ENCODE measurements around the gene PLCB3.

The PLCB3 gene

DNA sequence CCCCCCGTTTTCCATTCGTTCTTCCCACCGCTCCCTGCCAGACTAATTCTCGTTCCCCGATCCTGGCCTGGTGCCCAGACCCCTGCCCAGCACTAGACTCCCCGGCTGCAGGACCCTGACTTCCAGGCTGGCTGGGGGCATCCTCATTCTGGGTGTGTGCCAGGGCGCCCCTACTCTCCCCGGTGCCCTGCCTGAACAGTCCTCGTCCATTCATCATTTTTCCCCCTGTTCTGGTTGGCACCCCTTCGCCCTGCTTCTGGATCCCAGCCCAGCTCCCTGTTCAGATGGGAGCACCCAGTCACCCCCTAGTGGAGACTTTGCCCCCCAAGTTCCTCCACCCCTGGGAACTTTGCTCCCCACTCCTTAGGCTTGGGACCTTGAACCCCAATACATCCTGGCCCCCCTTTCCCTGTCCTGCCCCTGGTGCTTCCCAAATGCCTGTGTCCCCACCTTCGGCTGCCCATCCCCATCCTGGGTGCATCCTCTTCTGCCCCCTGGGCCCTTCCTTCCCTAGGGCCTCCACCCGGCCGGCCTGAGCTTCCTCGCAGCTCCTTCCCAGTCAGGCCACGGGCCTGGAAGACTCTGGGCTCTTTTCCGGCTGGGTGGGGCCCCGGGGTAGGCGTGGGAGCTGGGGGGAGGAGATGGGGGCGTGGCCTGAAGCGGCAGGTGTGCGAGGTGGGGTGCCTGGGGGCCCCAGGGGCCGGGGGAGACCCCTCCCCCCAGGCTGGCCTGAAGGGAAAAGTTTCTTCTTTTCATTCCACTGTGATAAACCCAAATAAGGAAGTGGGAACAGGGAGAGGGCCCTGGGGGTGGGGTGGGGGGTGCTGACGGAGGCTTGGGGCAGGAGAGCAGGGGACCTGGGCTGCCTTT lies 908 bp downstream of the PLCB3 start:
- DNase-seq = no peak

DNA sequence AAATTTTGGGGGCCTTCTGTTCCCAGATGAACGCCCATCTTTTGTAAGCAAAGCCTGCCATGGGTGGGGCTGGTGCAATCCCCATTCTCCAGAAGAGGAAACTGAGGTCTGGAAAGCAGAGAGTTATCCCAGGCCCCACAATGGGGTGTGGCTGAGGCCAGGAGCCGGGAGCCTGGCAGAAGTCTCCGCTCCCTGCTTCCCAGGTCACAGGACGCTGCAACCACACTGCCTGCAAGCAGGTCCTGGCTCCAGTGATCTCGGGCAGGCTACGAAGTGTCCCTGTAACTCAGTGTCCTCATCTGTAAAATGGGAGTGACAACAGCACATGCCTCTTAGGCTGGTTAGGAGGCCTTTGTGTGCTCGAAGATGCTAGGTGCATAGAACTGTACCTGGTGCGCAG lies 1.7 kb downstream of the PLCB3 start:
- DNase-seq = no peak

DNA sequence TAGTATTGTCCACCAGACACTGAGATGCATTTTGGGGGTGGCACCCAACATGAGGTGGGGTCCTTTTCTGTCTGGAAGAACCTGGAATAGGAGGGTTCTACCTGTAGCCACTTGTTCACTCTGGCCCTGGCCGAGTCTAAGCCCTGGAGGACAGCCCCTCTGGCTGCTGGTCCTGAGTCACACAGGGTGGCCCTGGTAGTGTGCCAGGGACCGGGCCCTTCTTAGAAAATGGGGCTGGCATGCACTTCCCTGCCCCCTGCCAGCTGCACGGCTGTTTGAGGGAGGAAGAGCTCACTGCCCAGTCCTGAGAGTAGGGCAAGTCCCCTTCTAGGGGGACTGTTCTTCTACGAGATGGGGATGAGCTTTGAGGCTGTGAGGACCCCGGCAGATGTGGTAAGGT lies 2.2 kb downstream of the PLCB3 start:
- DNase-seq = no peak

DNA sequence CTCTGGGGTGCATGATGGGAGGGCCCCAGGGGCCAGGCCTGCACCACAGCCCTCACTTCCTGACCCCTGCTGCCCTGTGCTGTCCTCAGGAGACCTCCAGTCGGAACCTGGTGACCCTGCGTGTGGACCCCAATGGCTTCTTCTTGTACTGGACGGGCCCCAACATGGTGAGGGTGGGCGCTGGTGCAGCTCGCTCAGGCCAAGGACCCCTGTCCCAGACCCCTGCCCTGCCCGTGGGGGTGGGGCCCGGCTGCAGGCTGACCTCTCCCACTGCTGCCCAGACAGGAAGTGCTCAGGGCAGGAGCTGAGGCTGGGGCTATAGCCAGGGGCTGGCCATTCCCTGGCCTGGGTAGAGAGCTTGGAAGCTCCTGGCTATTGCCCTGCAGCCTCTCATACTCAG lies 3.0 kb downstream of the PLCB3 start:
- DNase-seq = no peak

DNA sequence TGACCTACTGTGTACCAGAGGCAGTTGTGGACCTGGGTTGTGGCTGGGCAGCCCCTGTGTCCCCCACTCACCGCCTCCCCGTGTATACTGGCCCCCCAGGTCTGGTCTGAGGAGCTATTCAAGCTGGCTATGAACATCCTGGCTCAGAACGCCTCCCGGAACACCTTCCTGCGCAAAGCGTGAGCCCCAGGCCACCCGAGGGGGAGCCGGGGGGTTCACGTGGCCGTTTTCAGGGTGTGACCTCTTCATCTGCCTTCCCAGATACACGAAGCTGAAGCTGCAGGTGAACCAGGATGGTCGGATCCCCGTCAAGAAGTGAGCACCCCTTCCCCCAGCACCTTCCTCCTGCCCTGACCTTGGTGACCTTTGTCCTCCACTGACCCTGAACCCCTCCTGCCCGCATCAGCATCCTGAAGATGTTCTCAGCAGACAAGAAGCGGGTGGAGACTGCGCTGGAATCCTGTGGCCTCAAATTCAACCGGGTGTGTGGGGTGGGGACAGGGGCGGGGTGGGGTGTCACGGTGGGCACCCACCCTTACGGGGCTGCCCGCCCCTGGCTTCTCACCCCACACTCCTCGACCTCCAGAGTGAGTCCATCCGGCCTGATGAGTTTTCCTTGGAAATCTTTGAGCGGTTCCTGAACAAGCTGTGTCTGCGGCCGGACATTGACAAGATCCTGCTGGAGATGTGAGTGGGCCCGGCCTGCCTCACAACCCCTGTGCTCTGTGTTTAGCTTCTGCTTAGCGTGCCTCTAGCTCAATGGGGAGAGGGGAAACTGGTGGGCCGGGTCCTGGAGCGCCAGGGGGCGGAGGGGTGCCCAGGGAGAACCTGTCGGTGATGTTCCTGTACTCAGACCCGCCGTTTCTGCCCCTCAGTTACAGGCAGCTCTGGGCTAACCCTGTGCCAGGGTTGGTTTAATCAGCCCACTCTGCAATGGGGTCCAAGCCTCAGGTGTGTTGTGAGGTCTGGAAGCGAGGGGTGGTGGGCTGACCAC lies 4.1 kb downstream of the PLCB3 start:
- no peak for DNase-seq

DNA sequence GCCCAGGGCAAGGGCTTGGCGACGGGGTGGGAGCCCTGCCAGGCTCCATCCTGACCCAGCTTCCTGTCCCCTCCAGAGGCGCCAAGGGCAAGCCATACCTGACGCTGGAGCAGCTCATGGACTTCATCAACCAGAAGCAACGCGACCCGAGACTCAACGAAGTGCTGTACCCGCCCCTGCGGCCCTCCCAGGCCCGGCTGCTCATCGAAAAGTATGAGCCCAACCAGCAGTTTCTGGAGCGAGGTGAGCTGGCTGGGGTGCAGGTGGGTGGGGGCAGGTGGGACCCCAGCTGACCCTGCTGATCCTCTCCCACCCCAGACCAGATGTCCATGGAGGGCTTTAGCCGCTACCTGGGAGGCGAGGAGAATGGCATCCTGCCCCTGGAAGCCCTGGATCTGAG lies 5.0 kb downstream of the PLCB3 start:
- DNase-seq = no peak

DNA sequence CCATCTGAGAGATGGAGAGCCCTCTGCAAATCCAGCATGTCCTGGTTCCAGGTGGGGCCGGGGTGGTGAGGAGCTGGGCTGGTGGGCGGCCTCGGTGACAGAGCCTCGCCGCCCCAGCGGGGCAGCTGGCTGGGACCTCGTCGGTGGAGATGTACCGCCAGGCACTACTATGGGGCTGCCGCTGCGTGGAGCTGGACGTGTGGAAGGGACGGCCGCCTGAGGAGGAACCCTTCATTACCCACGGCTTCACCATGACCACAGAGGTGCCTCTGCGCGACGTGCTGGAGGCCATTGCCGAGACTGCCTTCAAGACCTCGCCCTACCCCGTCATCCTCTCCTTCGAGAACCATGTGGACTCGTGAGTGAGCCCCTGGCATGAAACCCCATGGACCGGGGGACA lies 7.0 kb downstream of the PLCB3 start:
- no peak for DNase-seq

DNA sequence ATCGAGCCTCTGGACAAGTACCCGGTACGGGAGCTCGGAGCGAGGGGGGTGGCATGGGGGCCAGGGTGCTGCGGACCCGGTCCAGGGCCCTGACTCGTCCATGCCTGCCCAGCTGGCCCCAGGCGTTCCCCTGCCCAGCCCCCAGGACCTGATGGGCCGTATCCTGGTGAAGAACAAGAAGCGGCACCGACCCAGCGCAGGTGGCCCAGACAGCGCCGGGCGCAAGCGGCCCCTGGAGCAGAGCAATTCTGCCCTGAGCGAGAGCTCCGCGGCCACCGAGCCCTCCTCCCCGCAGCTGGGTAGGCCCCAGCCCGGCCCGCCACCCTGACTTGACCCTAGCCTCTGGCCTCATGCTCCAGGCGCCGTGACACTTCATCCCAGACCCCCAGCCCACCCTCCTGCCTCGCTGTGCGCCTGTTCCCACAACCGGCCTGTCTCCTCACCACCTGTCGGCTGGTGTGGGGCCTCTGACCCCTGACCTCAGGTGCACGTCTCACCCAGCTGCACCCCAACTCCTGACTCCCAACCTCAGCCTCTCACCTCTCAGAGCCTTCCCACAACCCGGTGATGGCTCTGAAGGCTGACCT lies 7.7 kb downstream of the PLCB3 start:
- no peak for DNase-seq

DNA sequence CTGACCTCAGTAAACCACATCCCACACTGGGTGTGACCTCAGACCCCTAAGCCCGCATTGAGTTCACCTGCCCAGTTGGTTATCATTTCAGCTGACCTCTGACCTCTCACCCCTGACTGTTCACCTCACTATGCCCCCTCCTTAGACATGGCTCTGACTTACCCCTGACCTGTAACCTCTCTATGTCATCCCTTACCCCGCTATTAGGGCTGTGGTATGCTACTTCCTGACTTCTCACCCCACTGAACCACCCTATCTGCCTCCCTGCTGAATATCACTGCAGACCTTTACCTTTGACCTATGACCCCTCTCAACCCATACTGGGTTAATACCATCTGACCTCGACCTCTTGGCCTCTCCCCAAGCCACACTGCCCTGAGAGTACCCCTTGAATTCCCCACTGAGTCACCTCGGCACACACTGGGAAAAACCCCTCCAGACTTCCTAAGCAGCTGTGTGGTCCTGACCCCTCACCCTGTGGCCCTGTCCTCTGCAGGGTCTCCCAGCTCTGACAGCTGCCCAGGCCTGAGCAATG lies 8.3 kb downstream of the PLCB3 start:
- no peak for DNase-seq

DNA sequence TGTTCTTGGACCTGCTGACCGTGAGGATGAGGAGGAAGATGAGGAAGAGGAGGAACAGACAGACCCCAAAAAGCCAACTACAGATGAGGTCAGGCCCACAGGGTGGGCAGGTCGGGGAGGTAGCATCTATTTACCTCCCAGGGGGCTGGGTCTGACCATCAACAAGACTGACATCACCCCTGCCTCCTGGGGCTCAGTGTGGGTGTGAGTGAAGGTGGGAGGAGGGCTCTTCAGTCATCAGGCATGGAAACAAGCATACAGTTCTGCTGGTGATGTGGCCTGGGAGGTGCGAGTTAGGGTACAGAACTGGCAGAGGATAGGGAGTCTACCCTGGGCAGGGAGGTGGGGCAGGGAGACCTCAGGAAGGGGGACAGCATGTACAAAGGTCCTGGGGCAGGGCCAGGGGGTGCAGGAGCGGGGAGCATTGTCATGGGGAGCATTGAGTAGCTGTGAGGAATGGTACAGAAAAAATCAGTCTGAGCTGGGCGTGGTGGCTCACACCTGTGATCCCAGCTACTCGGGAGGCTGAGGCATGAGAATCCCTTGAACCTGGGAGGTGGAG lies 8.9 kb downstream of the PLCB3 start:
- no peak for DNase-seq

DNA sequence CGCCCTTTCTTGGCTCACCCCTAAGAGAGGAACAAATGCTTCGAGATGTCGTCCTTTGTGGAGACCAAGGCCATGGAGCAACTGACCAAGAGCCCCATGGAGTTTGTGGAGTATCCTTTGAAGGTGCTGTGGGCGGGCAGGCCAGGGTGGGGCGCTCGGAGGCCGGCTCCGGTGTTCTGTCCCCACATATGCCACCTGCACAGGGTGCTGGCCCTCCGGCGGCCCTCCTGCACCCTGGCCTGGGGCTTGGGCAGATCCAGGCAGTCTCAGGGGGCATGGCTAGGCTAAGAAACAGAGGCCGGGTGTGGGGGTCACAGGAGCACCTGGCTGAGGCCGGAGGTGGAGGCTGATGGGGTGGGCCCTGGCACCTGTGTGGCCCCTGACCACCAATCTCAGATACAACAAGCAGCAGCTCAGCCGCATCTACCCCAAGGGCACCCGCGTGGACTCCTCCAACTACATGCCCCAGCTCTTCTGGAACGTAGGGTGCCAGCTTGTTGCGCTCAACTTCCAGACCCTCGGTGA lies 10.3 kb downstream of the PLCB3 start:
- no peak for DNase-seq

DNA sequence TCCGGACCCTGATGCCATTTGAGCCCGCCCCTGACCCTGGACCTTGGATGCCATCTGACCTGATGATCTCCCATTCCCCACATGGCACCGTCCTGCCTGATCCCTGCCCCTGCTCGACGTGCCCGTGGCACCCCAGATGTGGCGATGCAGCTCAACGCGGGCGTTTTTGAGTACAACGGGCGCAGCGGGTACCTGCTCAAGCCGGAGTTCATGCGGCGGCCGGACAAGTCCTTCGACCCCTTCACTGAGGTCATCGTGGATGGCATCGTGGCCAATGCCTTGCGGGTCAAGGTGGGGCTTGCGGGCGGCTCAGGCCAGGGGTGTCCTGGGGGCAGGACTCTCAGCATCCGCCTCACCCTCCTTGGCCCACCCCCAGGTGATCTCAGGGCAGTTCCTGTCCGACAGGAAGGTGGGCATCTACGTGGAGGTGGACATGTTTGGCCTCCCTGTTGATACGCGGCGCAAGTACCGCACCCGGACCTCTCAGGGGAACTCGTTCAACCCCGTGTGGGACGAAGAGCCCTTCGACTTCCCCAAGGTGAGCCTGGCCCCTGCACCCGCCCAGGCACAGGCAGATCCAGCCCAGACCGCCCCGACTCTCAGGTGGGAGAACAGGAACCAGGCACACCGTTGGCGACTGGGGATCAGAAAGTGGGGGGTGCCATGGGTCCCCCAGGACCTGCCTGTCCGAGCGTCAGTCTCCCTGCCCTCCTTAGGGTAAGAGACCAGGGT lies 11.1 kb downstream of the PLCB3 start:
- DNase-seq = no peak

DNA sequence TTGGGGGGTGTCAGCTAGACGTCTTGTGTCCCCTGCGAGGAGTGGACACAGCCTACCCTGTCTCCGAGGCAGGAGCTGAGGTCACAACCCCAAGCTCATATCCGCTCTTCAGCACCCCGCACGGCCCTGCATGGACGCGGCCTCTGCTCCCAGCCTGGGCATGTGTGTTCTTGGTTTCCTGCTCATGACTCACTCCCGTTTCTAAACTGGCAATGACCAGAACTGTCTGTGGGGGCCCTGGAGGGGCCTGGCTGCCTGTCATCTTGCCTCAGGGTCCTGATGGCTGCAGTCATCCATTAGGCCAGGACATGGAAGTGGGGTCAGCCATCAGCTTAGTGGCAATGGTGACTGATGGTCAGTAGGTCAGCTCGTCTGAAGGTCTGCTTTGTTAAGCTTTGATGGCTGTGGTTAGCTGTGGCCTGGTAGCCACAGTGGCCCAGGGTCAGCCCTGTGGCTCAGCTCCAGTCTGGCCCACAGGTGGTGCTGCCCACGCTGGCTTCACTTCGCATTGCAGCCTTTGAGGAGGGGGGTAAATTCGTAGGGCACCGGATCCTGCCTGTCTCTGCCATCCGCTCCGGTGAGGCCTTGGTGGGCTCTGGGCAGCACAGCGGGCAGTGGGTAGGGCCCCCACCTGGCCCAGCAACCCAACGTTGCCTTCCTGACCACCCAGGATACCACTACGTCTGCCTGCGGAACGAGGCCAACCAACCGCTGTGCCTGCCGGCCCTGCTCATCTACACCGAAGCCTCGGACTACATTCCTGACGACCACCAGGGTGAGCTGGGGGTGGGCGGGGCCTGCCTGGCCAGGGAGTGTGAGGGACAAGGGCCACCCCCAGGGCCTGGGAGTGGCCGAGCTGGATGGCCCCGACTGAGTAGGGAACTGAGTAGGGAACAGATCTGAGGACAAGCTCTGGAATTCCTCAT lies 12.0 kb downstream of the PLCB3 start:
- DNase-seq = no peak

DNA sequence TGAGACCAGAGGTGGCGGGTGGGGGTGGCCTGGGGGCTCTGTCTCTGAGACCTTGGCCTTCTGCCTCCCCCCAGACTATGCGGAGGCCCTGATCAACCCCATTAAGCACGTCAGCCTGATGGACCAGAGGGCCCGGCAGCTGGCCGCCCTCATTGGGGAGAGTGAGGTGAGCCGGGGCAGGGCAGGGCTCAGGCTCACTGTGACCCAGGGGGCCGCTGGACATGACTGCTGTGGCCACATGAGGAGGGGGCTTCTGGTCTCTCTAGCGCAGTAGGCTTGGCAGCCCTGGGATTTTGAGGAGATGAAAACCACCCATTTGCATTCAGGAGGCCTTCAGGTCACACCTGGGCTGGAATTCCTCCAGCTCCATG lies 12.6 kb downstream of the PLCB3 start:
- no peak for DNase-seq

DNA sequence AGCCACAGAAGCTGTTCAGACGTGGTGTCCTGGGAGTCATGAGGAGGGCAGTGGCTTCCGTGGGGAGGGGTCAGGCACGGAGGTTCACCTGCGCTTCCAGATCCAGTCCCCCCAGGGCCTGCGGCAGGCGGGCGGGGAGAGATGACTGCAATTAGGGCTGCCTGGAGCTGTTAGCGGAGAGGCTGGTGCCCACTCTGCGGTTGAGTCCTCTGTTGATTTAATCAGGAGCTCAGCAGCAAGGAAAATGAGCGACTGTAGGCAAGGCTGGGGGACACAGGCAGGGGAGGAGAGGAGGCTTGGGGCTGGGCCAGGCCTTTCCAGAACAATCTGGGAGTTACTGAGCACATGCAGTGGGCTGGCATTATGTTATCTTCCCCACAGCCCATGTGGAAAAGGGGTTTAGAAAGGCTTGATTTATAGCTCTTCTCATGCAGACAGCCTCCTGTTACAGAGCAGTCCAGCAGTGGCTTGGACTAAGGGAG lies 13.1 kb downstream of the PLCB3 start:
- DNase-seq = no peak

DNA sequence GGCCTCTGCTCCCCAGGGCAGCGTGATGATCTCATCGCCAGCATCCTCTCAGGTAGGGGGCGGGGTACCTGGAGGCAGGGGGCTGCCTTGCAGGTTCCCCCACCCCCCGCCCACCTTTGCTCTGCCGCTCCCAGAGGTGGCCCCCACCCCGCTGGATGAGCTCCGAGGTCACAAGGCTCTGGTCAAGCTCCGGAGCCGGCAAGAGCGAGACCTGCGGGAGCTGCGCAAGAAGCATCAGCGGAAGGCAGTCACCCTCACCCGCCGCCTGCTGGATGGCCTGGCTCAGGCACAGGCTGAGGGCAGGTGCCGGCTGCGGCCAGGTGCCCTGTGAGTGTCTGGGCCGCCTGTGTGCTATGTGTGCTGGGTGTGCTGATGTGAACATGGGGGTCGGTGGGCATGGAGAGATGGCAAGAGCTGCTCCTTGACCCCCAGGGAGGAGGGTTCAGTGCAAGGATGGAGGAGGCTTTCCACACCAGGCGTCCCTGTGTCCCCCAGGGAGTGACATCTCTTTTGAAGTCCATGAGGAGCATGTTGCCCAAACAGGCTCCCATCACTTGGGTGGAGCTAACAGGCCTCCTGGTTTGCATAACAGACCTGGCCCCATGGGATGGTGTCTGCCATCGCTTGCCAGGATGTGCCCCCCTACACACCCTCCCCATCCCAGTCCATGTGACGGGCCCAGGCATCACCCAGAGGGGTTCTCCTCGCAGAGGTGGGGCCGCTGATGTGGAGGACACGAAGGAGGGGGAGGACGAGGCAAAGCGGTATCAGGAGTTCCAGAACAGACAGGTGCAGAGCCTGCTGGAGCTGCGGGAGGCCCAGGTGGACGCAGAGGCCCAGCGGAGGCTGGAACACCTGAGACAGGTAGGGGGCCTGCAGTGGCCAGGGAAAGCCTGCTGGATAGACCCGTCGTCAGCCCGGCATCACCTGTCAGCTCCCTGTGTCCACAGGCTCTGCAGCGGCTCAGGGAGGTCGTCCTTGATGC lies 14.1 kb downstream of the PLCB3 start:
- DNase-seq = no peak

DNA sequence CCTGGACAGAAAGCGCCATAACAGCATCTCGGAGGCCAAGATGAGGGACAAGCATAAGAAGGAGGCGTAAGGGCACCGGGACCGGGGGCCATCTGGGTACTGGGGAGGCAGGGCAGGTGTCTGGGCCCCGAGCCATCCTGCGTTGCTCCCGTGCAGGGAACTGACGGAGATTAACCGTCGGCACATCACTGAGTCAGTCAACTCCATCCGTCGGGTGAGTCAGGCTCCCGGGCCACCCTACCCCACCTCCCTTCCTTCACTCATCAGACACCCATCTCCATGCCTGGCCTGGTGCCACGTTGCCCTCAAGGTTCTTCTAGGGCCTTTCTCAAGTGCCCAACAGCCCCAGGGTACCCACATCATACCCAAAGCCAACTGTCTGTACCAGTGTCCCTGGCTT lies 15.0 kb downstream of the PLCB3 start:
- no peak for DNase-seq

DNA sequence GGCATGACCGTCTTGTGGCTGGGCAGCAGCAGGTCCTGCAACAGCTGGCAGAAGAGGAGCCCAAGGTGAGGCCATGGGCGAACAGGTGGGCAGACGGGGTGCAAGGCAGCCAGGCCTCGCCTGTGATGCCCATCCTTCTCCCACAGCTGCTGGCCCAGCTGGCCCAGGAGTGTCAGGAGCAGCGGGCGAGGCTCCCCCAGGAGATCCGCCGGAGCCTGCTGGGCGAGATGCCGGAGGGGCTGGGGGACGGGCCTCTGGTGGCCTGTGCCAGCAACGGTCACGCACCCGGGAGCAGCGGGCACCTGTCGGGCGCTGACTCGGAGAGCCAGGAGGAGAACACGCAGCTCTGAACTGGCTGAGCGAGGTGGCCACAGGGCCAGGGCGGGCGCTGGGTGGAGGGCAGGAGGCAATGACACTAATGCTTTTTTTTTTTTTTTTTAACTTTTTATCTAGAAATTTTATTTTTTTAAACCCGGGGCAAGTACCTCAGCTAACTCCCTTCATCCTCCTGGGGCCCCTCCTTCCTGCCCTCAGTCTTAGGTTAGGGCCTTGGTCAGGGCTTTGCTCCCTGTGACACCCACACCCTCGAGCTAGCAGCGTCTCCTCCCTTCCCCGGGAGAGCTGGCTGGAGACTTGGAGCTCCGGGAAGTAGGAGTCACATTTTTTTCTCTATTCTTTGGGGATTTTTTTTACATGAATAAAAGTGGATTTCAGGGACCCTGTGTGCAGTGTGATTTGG lies 16.0 kb downstream of the PLCB3 start:
- DNase-seq = no peak

Data from CD4-positive, alpha-beta T cell treated with Interleukin-4 for 4 hours (primary cell).